Measurements from ENCODE around the gene ITPRIP.

ITPRIP gene

DNA sequence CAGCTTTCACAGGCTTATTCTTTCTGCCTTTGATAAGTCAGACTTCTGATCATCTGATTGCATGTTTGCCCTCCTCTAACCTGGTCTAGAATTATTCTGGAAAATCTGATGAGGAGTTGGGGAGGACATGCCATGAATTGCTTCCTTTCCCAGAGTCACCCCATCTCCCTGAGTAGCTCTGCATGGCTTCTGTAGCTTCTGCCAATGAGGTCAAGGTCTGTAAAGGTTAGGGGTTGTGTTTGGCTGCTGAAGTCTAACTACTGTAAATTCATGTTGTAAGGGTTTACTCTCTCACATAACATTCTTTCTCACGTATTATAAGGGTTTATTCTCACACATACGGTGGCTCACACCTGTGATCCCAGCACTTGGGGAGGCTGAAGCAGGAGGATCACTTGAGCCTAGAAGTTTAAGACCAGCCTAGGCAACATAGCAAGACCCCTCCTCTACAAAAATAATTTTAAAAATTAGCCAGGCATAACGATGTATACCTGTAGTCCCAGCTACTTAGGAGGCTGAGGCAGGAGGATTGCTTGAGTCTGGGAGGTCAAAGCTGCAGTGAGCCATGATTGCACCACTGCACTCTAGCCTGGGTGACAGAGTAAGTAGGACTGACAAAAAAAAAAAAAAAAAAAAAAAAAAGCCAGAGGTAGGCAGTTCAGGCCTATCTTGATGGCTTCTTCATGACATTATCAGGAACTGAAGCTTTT is 58.6 kb downstream of the ITPRIP start:
- no peak for DNase-seq

DNA sequence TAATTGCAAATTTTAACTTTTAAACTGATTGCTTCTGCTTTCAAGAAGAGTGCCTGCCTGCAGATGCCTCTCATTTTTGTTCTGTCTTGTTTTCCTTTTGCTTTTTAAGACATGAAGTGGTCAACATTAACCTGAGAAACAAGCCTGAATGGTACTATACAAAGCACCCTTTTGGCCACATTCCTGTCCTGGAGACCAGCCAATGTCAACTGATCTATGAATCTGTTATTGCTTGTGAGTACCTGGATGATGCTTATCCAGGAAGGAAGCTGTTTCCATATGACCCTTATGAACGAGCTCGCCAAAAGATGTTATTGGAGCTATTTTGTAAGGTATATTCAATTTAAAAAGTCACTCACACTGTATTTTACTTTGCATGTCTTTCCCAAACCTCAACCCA is 60.5 kb downstream of the ITPRIP start:
- no peak for DNase-seq

DNA sequence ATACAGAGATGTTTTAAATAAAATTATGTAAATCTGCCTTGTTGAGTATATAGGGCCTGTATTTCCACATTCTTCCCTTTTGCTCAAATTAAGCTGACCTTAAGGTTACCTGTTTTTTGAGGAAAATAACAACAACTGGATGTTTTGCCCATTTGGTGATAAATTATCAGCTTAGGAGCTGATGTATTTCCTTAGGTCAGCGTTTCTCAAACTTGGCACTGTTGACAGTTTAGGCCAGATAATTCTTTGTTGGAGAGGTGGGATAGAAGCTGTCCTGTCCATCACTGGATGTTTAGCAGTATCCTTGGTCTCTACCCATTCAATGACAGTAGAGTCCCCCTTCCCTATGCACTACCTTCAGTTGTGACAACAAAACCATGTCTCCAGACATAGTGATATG is 62.1 kb downstream of the ITPRIP start:
- no peak for DNase-seq

DNA sequence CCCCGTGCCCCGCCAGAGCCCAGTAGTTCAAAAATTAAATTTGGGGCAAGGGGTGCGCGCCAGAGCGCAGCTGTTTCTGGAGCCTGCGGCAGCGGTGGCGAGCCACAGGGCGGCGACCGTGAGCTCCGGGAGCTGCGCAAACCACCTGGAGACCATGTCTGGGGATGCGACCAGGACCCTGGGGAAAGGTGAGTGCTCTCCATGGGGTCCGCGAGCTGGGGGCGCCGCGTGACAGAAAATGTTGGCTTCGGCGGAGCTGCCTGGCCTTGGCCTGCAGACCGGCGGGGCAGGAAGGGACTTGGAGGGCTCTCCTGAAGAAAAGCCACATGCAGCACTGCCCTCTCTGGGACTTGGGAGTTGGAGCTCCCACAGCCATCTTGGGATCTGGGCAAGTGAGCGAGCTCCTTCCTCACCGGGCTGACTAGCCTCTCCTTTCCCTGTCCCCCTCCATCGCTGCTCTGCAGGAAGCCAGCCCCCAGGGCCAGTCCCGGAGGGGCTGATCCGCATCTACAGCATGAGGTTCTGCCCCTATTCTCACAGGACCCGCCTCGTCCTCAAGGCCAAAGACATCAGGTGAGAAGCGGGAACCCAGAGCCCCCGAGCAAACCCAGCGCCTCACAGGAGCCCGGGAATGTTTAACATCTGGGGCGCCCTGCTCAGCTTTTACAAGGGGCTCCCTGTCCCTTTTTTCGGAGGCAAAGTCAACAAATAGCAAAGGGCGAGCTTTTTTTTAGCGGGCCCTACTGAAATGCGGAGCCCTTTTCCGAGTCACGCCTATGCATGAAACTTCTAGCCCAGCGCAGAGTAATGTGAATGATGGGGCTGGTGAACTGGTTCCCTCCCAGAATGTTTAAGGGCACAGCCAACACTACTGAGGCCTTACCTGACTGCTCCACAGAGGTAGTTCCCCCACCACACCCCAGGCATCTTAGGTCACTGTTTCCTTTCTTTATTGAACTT is 63.2 kb downstream of the ITPRIP start:
- peak; percentile 66 for DNase-seq

DNA sequence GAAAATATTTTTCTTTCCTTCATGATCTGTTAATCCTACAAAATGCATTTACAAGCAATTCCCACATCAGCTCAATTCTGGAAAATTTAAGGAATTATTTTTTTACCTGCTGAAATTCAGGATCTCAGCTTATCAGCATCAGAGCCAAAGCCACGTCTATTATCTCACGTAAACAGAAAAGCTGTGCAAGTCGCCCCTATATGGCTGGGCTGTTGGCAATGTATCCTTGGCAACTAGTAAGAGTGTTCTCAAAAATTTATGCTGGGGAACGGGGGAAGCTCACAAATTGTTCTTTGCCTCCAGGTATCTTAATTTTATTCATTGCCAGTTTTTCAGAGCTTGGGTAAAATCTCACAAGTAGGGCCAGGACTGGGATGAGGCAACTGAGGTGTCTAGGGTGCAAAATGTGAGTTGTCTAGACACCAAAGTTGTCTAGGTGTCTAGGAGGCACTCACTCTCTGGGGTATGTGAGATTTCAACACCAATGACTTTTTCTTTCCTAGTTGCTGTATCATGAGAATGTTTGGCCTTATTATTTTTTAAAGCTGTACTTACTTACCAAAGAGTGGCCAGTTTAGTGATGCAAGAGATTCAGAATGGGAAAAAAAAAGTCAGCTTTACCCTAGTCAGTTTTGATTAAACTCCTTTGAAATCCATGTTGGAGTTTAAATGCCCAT is 64.2 kb downstream of the ITPRIP start:
- no peak for DNase-seq

DNA sequence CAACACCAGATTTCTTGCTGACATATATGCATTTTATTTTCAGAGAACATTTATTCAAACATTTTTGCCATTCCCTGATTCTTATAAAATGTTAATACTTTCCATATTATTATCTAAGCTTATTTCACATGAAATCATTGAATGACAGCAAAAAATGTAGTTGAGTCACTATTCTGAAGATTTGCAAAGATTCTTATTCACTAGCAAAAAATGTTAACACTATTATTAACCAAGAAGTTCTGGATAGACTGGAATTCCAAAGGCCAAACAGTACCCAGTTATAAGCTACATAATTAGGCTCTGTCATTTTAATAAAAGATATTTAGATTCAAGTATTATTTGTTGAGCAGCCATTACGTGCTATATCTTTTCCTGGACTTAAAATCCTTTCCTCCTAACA is 65.0 kb downstream of the ITPRIP start:
- DNase-seq = no peak

DNA sequence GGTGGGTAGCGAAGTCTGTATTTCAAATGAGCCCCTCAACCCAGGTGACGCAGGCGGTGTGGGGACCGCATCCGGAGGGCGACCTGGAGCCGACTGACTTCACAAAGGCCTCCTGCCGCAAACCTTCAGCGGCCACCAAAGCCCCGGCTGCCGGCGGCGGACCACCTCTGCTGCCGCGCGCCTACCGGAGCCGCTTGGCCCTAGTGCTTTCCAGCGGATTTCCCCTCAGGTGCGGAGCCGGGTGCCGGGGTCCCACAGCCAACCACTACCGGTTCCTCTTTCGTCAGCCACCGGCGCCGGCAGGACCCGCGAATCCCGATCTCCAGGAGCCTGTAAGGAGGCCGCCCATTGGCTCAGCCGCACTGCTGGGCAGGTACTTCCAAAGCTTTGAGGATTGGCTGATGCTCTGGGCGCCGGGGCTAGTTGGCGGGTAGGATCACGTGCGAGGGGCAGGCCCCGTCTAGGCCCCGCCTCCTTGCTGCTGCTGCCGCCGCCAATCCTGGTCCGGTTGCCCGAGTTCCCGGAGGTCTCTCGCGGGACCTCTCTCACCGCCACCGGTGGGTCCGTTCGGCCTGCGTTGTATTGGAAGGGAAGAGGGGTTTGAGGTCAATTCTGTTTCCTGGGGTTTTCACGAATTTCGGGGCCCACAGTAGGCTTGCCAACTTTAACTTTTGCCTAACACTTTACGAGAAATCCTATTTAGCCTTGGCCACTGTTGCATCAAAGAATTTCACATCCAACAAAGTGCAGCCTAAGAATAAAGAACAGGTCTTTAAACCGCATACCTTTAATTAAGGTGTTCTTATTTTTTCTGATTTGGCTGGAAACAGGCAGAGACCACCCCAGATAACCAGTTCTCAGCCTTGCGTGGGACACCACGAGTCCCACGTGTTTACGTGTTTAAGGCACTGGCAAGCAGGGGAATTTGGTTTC is 69.3 kb downstream of the ITPRIP start, which contains the start of gene GSTO2:
GSTO2 (plus strand) TSS at position 472 of the 933 bp plus-strand sequence. CDS start 5,732 bp downstream, outside the sequence.
- peak; percentile 95 for DNase-seq

DNA sequence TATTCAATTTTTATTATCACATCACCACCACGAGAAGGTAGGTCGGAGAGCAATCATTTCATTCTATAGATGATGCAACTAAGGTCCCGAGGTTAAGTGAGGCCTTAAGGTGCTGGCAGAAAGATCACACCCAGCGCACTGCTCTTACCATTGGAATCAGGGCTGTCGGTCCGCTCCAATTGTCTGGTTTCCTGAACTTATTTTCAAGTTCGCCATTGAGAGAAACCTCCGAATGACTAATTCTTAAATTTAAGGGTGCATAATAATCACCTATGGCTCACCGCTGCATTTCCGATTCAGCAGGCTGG is 69.9 kb downstream of the ITPRIP start:
- no peak for DNase-seq

DNA sequence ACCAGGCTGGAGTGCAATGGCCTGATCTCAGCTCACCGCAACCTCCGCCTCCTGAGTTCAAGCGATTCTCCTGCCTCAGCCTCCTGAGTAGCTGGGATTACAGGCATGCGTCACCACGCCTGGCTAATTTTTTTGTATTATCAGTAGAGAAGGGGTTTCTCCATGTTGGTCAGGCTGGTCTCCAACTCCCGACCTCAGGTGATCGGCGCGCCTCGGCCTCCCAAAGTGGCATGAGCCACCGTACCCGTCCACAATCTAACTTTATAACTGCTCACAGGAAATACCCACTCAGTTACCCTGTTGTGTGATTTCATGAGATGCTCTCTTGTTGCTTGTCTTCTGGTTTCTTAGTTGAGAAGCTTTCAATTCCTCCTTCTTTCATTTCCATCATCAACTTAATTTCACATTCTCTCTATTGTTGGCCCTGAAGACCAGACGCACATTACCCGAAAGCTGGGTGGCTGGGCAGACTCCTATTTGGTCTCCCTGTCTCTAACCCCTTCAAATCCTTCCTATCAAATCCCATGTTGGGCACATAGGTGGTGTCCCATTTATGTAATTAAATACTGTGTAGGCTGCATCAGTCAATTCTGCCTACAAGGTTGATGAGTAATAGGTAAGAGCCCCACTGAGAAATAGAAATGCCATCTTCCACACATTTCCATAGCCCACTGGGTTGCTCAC is 70.4 kb downstream of the ITPRIP start:
- DNase-seq = no peak

DNA sequence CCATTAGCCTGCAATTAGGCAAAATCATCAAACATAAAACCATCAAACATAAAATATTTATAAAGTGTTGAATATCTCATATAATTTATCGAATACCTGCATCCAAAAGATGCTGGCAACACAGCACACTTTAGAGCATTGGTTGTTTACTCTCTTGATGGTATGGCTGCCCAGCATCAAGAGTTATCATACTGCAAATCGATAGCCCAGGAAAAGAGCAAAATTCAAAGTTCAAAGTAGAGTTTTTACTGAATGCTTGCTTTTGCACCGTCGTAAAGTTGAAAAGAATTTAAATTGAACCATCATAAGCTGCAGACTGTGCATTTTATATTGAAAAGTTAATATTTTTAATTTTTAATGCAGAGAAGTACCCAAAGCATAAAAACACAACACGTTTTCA is 73.5 kb downstream of the ITPRIP start:
- no peak for DNase-seq

DNA sequence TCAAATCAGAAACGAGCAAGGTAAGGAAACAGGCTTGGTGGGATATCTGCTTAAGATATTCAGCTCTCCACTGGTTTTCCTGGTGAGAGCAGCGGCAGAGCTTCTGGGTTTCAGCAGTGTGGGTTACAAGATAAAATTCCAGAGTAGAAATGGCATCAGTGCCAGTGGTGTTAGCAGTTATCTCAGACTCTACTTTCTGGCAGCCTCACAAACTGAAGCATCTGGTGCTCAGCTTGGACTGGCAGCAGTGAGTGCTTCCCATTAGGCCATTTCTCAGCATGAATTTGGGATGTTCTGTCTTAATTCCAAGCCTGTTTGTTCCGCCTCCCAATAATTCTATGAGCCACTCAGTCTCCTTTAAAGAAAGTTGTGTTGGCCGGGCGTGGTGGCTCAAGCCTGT is 76.2 kb downstream of the ITPRIP start:
- DNase-seq = no peak

DNA sequence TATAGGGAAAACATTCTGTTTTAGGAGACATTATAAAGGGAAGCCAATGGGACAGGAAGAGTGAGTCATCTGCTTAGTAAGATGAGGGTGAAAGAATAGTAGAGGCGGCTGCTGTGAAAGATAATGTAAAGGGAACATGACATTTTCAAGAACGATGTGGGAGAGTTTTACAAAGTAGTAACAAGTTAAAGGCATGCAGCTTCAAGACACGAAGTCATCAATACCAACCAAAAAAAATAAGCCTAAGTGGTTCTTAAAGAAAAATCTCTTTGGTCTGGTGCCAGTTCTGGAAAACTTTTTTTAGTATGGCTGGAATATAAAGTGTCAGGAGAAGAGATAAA is 77.5 kb downstream of the ITPRIP start:
- DNase-seq = no peak

DNA sequence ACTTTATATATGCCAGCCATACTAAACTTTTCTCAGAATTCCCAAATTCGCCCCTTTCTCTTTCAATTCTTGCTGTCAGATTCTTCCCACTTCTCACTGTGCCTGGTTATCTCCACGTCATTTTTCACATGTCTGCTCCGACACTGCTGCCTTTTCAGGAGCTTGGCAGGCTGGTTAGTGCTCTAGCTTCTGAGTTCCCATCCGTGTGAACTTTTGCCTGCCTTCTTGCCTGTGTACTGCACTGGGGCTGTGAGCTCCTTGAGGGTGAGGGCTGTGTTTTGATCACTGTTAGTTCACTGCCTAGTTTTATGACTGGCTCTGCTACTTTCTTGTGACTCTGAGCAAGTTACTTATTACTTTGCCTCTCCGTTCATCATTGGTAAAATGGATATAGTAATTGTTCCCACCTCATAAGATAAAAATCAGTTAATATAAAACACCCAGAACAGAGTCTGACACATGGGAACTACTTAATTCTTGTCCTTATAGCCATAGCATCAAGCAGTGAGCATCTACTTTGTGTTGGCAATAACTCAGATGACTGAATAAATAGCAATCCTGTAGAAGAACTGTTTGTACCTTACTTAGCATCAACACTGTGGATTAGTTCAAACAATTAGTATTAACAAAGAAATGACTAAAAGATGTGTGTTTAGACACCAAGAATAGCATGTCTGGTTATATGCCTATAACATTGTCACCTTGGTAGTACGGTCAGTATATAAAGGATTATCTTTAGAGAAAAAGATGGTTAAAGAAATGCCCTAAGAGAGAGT is 78.1 kb downstream of the ITPRIP start:
- no peak for DNase-seq
